GM21367 (cell line): ENCODE measurements around the gene N4BP2.
A peak's percentile ranks its signal among the peaks of the same experiment; 100 is the strongest.

ENCODE experiments used
- ATAC-seq: cut with Tn5 transposase; IDR thresholded peaks from one replicate; pipeline ENCODE4 v1.9.1; 2021; ENCODE audit not compliant: unreplicated experiment

N4BP2 gene

DNA sequence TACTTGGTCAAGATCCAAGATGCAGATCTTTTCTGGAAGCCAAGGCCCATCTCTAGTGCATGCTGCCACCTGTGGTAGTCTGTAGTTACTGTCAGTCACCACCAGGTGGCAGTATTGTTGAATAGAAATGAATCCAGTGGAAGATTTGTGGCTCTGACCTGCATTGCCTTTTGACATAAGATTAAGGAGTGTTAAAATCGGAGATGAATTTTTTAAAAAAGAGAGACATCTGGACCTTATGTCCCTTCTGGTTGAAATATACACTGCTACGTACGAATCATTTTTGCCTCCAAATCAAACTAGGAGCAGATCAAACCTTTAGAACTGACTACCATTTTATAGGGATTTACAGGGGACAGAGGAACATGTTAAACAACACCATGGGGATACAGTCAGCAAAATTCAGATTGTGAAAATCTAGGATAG, 93.3 kb downstream of the N4BP2 start:
- no peak for ATAC-seq

DNA sequence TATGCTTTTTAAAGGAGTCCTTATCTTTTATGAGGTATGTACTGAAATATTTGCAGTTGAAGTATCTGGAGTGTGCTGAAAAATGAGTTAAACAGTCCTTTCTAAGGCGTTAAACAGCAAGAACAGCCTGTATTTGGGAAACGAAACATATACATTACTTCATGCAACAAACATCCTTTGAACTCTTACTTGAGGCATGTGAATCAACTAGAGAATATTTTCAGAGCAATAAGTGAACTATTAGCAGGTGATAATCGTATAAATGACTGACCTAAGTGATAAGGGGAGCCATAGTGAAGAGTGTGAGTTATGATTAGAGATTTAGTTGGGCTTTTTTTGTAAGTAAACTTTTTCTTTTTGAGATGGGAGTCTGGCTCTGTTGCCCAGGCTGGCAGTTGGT, 94.3 kb downstream of the N4BP2 start:
- no peak for ATAC-seq

DNA sequence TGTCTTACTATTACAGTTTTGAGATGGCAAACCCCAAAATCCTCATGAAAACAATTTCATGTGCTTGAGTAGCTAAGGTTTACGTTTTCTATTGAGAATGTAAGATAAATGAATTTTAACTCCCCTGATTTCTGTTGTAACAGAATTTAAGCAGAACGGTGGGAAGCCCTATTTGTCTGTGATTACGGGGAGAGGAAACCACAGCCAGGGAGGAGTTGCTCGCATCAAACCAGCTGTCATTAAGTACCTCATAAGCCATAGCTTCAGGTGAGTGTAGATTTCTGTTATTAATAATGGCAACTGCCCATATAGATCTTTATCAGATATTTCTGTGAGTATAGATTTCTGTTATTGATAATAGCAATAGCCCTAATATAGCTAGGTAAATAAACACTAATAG, 96.0 kb downstream of the N4BP2 start:
- ATAC-seq = no peak

DNA sequence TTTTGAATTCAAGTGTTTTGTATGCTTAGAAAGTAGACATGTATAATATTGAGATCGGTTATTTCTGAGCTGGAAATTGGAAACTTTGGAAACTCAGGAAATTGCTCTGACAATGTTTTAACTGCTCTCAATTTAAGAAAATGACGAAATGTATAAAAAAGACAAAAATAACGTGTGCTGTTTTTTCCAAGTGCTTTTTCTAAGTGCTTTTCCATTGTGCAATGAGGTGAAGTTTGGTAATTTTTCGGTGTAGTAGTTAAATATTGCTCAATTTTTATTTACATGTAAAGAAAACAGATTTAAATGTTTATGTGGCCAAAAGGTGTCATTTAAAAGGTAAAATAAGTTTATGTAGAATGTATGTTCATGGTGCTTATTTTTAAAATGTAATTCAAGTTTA, 100.8 kb downstream of the N4BP2 start:
- ATAC-seq = no peak

DNA sequence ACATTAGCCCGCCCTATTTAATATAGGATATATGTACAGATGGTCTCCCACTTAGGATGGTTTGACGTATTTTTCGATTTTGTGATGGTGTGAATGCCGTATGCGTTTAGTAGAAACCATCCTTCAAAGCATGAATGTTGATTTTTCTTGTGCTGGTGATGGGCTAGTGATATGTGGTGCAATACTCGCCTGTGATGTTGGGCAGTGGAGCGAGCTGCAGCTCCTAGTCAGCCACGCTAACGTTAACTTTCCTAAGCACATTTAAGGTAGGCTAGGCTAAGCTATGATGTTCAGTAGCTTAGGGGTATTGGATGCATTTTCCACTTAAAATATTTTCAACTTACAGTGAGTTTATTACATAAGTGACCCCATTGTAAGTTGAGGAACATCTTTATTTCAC, 103.6 kb downstream of the N4BP2 start:
- no peak for ATAC-seq

DNA sequence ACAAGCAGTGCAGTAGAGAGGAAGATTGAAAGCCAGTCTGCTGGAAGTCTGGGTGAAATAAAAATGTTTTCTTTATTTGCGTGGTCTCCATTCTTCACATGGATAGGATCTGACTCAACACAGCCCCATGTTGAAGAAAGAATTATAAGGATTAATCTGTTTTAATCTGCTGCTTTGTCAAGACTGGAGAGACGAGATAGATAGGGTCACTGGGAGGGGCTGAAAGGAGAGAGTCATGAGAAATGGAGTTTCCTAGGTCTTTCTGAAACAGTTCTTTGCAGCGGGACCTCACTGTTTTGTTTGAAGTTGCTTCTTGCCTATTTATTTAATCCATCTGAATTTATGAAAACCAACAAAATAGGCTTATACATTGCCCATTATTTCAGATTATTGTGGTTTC, 107.8 kb downstream of the N4BP2 start:
- no peak for ATAC-seq

DNA sequence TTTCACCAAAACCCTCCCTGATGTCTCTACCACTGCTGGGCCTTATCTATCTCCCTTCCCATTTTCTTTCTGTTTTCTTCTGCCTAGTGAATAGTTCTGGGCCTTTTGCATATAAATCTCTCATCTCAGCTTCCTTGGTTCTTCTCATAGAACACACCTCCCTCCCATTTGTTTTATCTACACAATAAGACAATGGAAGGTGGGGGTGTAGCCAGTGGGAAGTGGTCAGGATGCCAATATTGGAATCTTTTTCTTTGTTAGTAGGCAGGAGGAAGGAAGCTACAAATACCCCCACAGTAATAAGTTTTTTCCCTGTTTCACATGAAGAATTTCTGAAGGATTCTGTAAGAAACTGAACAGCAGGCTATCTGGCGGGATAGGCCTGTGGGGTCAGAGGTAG, 109.3 kb downstream of the N4BP2 start:
- ATAC-seq = no peak

DNA sequence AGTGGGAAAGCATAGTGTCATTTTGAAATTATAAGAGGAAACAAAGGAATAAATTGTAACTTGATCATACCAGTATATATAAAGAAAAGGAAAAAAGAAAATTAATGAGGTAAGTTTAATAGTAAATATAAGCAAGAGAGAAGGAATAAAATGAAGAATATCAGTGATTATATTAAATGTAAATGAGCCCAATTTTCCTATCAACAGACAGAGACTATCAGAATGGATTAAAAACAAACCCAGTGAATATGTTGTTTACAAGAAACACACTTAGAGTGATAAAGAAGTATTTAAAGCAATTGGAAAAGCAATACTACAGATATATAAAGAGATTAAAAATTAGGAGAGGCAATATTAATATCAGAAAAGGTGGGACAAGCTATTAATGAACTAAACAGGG, 111.4 kb downstream of the N4BP2 start:
- no peak for ATAC-seq

DNA sequence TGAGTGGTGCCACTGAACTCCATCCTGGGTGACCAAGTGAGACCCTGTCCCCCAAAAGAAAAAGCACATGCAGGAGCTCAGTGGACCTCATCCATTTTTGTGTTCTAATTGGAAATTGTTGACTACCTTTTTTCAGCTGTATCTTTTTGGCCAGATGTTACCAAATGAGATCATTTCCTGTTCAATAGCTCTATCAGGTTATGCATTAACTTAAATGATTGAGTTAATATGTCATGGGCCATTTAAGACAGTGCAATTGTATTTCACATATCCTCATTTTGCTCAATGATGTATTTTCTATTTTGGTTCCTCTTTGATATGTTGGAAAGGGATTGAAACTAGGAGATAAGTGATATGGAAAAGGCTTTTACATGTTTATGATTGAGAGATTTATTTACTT, 113.9 kb downstream of the N4BP2 start:
- no peak for ATAC-seq

DNA sequence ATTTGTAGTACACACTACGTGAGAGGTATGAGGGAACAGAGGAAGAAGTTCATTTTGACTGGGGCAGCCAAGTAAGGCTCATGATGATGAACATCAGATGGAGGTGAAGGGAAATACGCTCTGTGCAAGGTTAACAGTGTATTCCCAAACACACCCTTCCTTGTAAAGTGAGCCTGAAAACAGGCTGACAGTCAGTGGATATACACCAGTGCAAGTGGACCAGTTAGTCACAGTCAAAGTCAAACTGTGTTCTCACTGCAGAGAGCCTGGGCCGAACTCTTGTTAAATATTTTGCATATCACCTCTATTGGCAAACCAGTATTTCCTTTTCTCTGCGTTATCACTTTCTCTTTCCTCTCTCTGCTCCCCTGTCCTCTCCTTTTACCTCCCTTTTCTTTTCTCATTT, 116.8 kb downstream of the N4BP2 start:
- ATAC-seq = peak; percentile 72

DNA sequence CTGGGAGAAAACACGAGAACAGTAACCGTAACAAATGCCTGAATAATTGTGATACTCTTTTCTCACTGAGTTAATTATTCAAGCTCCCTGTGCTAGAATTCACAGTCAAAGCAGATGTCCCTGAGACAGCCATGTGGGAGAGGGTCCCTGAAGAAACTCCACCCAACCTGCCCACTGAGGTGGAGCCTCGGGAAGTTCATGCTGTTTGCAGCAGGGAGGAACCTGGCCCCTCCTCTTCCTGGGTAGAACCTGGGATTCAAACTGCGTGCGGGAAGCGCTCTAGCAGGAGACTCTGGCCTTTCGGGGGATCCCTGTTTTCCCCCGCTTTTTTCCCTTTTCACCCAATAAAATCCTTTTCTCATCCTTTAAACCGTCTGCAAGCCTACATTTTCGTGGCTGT, 120.0 kb downstream of the N4BP2 start:
- ATAC-seq = no peak

DNA sequence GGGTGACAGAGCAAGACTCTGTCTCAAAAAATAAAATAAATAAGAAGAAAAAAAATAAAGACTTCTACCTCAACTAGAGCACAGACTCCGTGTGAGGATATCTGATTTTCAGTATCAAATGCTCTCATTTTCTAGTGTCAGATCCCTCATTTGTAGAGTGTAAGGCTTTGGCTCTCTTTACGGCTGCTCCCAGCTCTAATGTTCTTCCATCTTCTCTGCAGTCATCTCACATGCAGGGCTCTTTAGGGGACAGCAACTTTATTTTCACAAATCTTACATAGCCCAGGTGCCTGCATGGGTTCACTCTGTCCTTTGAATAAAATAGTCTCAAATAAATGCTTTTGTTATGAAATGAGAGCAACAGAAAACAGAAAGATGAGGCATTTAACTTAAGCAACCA, 120.9 kb downstream of the N4BP2 start:
- no peak for ATAC-seq

DNA sequence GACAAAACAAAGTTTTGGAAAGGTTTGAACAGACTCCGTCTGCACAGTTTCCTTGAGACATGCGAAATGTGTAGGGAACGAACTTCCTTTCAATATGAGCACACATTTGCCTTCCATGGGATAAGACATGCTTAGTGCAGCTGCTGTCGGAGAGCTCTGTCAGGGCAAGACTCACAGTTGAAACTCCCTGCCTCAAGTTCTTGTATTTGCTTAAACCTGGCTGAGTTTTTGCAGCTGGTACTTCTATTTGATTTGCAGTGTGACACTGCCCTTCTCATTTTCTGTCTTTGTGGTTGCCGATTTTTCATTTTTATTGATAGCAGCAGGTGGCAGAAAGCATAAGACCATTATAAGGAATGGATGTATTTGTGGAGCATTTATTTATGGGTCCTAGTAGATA, 122.0 kb downstream of the N4BP2 start:
- ATAC-seq = no peak

DNA sequence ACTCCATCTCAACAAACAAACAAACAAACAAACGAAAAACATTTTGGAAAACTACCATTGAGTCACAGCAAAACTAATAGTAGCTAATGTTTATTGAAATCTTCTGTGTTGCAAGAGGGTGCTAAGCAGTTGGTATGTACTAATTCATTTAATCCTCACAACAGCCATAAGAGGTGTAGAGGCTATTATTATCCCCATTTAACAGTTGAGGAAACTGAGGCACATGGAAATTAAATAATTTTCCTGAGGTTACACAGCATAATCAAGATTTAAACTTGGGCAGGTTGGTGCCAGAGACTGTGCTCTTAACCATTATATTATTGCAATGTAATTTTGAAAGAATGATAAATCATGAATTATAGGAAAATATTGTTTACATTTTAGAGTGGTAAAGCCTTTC, 122.7 kb downstream of the N4BP2 start:
- ATAC-seq = no peak

DNA sequence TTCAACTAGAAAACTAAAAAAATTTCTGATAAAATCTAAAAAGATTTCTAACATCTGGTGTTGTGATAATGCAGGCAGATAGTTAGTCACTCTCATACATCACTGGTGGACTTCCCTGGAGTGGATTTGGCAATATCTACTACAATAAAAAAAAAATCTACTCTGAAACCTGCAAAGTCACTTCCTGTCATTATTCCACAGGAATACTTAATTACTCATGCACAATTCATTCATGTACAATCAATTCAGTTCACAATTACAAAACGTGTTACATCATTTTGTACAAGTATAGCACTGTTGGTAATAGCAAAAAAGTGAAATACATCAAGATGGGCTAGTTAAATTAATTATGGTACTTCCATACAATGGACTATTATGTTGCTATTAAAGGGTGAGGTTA, 123.7 kb downstream of the N4BP2 start:
- ATAC-seq = no peak

DNA sequence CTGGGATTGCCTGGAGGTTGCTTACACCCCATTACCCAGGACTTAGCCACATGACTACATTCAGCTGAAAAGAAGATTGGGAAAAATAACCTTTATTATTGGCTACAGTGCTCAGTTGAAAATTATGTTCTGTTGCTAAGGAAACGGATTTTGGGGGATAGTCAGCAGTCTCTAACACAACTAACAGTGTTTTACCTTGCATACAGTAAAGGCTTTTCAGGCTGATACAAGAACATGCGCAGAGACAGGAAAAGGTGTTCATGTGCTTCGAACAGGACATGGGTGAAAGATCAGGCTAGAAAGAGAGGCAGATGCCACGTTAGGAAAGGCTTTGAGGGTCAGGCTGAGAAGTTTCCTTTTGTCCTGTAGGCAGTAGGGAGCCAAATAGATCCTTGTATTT, 125.4 kb downstream of the N4BP2 start:
- ATAC-seq = no peak

DNA sequence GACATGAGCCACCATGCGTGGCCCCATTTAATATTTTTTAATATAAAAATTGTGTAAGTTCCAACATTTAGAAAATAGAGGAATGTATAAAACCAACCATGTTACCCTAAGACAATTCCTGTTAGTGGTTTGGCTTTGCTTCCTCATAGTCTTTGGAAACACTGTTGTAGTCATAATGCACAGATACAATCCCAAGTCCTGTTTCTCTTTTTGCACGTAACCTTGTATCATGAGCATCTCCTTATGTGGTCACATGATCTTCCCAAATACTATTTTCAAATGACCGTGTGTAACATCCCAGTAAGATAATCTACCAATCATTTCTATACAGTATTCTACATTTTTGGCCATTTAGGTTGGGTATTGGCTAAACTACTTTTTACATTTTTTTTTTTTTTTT, 126.3 kb downstream of the N4BP2 start:
- no peak for ATAC-seq

DNA sequence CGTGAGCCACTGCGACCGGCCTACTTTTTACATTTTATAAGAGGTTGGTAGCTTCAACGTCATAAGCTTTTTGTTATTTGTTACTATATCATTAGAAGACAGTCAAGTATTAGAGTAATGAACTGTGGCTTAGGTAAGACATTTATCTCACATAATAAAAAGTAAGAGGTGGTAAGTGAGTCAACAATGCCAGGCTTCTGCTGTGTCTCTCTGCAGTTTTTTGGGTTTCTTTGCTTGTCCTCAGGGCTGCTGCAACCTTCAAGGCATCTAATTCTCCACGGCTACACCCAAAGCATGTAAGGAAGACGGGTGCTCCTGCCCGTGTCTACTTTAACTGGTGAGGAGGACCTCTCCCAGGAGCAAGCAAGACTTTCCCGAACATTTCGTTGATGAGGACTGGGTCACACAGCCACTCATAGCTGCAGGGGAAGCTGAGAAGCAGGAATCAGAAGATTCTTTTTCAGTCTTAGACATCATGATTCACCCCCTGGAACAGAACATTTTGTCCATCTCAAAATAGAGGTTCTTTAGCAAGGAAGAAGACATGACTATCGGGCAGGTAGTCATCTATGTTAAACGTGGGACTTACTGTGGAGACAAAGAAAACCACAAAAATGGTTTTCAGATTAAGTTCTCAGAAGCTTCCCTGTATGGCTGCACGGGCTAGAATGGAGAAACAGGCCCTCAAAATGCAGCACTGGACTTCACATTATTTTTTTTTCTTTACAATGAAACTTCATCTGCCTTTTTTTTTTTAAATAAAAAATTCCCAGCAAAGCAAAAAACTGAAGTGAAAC, 127.2 kb downstream of the N4BP2 start:
- ATAC-seq = no peak

DNA sequence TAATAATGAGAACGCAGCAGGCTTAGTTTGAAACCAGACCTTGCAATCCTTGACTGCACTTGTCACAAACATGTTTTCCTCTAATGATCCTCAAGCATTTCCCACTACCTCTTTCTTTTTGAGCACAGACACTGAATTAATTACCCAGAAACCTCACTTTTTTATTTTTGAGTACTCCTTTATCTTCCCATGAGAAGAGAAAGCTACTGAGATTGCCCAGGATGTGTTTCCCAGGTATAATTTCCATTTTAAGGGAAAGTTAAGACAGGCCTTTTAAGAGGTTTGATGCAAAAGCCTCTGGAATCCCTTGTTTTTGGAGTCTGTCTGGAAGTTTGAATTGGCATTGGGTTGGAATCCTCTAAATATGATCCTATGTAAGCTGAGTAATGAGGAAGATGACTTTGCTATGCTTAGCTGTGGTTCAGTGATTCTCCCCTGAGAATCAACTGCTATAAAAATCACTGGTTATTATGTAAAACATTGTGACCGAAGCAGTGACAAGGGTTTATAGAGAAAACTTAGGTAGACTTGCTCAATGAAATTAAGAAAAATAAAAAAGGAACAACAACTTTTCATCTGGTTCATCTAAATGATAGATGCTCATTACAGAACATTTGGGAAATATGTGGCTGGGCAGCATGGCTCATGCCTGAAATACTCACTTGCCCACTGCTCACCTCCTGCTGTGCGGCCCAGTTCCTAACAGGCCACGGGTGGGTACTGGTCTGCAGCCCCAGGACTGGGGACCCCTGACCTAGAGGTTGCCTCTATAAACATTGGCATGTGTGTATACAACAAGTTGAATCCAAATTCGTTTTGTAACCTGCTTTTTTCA, 129.4 kb downstream of the N4BP2 start:
- peak; percentile 43 for ATAC-seq

DNA sequence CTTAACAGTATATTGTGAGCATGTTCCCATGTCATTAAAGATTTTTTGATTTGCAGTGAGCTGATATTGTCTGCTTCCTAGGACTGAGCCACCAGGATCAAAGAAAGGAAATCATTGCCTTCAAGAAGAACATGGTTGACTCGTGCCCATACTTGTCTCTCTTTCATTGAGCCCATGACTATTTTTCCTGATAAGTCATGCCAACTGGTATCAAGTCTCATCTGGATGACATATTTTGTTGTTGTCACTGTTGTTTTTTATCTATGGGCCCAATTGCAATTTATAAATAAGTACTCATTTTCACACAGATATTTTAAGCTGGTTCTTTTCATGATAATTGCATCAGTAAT, 130.0 kb downstream of the N4BP2 start:
- no peak for ATAC-seq

DNA sequence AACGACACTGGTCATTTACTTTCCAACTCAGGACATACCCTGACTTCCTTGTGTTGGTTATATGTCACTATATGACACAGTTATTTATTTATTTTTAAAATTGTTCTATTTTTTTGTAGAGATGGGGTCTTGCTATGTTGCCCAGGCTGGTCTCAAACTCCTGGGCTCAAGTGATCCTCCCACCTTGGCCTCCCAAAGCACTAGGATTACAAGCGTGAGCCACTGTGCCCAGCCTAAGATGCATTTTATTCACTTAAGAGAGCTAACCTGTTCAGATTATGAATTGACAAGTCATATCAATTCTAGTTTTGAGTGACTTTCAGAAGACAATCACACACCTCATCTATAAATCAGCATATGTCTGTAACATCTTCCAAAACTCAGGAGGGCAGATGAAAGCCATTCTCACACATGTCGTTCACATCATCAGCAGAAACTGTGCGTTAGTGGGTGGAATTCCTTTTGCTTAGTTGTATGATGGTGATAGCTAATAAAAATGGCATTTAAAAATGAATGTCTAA, 130.8 kb downstream of the N4BP2 start:
- ATAC-seq = no peak

DNA sequence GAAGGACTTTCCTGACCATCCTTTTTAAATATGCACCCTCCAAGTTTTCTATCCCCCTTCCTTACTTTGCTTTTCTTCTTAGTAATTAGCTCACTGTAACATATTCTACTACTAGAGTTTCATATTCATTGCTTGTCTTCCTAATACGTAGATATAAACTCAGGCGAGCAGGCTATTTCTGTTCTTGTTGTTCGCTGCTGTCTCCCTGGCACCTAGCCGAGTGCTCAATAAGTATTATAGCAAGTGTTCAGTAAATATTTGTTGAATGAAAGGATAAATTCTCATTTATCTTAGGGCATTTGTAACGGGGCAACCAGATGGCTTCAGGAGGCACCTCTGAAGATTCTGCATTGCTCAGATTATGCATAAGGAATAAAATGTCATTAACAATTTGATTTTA, 133.4 kb downstream of the N4BP2 start:
- no peak for ATAC-seq
